ENCODE data around the gene ARID5A.

ARID5A gene

GRCh38 chr2:96532641-96533291, 3.8 kb upstream of the ARID5A start:
- DNase-seq (ENCODE audit: low spot score), result no peak
- ChIA-PET CTCF (interaction anchor here (0.6 to 1.9 kb wide), 4 partner anchors 21 to 126 kb away, joined by 3 to 6 read pairs (median 4); no protein-coding TSS in a partner anchor), POLR2A (ENCODE audit: low non-redundant PET) (no interaction called here)
- TF ChIP-seq CTCF (conservative IDR thresholded peaks at IDR 0.05; ENCODE audit: low read depth), result no peak
- H3K27ac ChIP-seq, result peak overlapping the region; percentile 94

GRCh38 chr2:96533292-96534073, 3.1 kb upstream of the ARID5A start:
- peak overlapping the region; percentile 94 for H3K27ac ChIP-seq
- TF ChIP-seq CTCF (conservative IDR thresholded peaks at IDR 0.05; ENCODE audit: low read depth), result no peak
- CTCF ChIA-PET, result interaction anchor here (0.6 to 0.9 kb wide), 3 partner anchors 16 to 22 kb away, joined by 3 to 5 read pairs (median 3); no protein-coding TSS in a partner anchor
- POLR2A ChIA-PET (ENCODE audit: low non-redundant PET), result no interaction called here
- peak; percentile 68 for DNase-seq (ENCODE audit: low spot score)

GRCh38 chr2:96534141-96534540, 2.4 kb upstream of the ARID5A start:
- TF ChIP-seq CTCF (conservative IDR thresholded peaks at IDR 0.05; ENCODE audit: low read depth), result no peak

GRCh38 chr2:96534701-96535181, 1.8 kb upstream of the ARID5A start:
- POLR2A ChIA-PET (ENCODE audit: low non-redundant PET), result no interaction called here
- TF ChIP-seq CTCF (conservative IDR thresholded peaks at IDR 0.05; ENCODE audit: low read depth), result no peak
- CTCF ChIA-PET, result interaction anchor here (0.5 to 1.6 kb wide), 2 partner anchors 20 to 396 kb away, joined by 3 to 7 read pairs; no protein-coding TSS in a partner anchor
- H3K27ac ChIP-seq, result peak overlapping the region; percentile 94
- DNase-seq (ENCODE audit: low spot score), result peak; percentile 76

More at GRCh38 chr2:96534141-96534540, 2.4 kb upstream of the ARID5A start:
- POLR2A ChIA-PET (ENCODE audit: low non-redundant PET), result no interaction called here
- H3K27ac ChIP-seq, result peak overlapping the region; percentile 94
- DNase-seq (ENCODE audit: low spot score), result no peak
- CTCF ChIA-PET, result interaction anchor here (0.9 to 1.6 kb wide), 2 partner anchors 16 to 20 kb away, joined by 3 to 7 read pairs; no protein-coding TSS in a partner anchor

GRCh38 chr2:96535331-96535730, 1.2 kb upstream of the ARID5A start:
- no peak for DNase-seq (ENCODE audit: low spot score)
- no peak for TF ChIP-seq CTCF (conservative IDR thresholded peaks at IDR 0.05; ENCODE audit: low read depth)
- CTCF ChIA-PET, result interaction anchor here (0.8 to 1.6 kb wide), 2 partner anchors 19 to 228 kb away, joined by 3 to 7 read pairs; no protein-coding TSS in a partner anchor
- POLR2A ChIA-PET (ENCODE audit: low non-redundant PET), result no interaction called here
- peak overlapping the region; percentile 94 for H3K27ac ChIP-seq

- no peak for DNase-seq (ENCODE audit: low spot score)
- H3K27ac ChIP-seq, result peak overlapping the region; percentile 94
- ChIA-PET POLR2A (ENCODE audit: low non-redundant PET) (interaction anchor here (0.5 kb wide), 1 partner anchor 126 kb away, joined by 5 read pairs; no protein-coding TSS in a partner anchor), CTCF (interaction anchor here (0.7 to 2.9 kb wide), 3 partner anchors 17 to 394 kb away, joined by 3 to 21 read pairs (median 5); no protein-coding TSS in a partner anchor)
- TF ChIP-seq CTCF (conservative IDR thresholded peaks at IDR 0.05; ENCODE audit: low read depth), result no peak
Observed at GRCh38 chr2:96537066-96537733, 648 bp downstream of the ARID5A start.
